ENCODE results near the gene SLC5A10. TPM values are rescaled to one million over a fixed set of nuclear protein-coding genes. Genes with fewer than 3 reads are reported as not detected.
"Not testable (repeated sequence)": the region's sequence is repeated elsewhere in the genome, so short reads cannot be mapped to it uniquely, and the experiment has no call there.

SLC5A10 gene
- 0.95 TPM for polyA plus RNA-seq (2012; ENCODE audit: missing spikeins)

DNA sequence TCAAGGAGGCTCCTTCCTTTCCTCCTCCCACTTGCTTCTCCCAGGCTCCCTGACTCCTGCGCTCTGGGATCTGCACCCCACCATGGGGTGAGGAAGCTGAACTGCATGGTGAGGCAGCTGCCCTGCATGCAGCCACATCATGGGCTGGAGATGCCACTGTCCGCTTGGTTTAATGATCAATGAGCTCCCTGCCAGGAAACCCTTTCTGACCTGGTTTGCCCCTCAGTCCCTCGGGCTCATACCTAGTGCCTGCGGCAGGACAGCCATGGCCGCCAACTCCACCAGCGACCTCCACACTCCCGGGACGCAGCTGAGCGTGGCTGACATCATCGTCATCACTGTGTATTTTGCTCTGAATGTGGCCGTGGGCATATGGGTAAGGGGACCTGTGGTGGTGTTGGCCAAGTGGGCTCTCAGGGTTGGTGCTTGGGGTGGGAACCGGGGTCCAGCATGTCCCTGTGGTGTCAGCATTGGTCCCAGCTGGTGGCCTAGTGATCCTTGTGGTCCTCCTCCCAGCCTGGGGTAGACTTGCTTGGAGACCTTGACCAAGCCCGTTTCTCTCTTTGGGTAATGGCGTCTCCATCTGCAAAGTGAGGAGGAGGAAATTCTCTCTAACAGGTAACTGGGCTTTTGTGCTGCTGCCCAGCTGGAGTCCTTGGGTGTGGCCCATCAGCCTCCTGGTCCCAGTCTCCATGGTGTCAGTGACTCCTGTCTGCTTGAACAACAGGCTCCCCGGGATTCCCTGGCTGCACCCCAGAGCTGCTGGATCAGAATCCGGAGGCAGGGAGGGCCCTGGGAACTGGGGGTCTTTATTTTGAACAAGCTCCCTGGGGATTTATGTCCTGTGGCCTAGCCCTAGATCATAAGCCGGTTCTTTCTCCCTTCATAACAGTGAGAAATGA, at the start of gene SLC5A10:
Gene SLC5A10 (plus strand): TSS at position 225 of the 902 bp plus-strand sequence. CDS start 41 bp downstream, at position 266.
- no peak for FAIRE-seq
- peak; percentile 1 for DNase-seq (ENCODE audit: insufficient read length)
- no peak for TF ChIP-seq POLR2AphosphoS5 (IDR thresholded peaks at IDR 0.05; ENCODE audit: low read depth, low read length)
- no peak for TF ChIP-seq POLR2A (IDR thresholded peaks at IDR 0.05; ENCODE audit: low read depth, low read length)
- no peak for TF ChIP-seq TAF1 (IDR thresholded peaks at IDR 0.05; ENCODE audit: borderline replicate concordance, low read depth, low read length)

DNA sequence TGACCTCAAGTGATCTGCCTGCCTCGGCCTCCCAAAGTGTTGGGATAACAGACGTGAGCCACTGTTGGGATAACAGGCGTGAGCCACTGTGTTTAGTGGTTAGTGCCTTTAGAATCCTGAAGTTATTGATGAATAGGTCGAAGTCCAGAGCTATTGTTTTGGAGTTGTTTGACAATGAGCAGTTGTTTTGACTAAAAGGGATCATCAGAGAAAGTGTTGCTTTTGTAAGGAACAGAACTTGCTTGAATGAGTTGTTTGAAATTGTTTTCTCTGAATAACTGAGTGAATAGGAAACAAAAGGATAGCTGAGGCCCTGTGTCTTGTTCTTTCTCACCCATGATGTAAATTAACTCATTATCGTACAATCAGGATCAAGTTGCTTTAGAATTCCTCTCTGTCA, 47.5 kb upstream of the SLC5A10 start:
- FAIRE-seq (no peak), DNase-seq (ENCODE audit: insufficient read length) (no peak)
- TF ChIP-seq TAF1 (IDR thresholded peaks at IDR 0.05; ENCODE audit: borderline replicate concordance, low read depth, low read length): no peak
- no peak for TF ChIP-seq POLR2AphosphoS5 (IDR thresholded peaks at IDR 0.05; ENCODE audit: low read depth, low read length)
- TF ChIP-seq POLR2A (IDR thresholded peaks at IDR 0.05; ENCODE audit: low read depth, low read length): no peak

DNA sequence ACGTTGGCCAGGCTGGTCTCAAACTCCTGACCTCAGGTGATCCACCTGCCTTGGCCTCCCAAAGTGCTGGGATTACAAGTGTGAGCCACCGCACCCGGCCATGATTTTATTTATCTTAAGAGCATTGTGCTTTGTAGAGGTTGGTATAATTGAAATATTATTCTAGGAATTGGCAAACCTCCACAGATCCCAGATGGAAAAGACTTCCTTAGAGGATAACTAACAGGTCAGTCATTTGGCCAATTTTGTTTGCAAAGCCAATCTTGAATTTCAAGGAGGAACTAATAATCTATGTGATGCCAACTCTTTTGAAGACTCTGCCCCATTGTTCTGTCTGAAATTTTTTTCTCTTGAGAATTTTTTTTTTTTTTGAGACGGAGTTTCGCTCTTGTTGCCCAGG, 46.7 kb upstream of the SLC5A10 start:
- no peak for DNase-seq (ENCODE audit: insufficient read length)
- FAIRE-seq: no peak
- TF ChIP-seq TAF1 (IDR thresholded peaks at IDR 0.05; ENCODE audit: borderline replicate concordance, low read depth, low read length) (no peak), POLR2A (IDR thresholded peaks at IDR 0.05; ENCODE audit: low read depth, low read length) (no peak), POLR2AphosphoS5 (IDR thresholded peaks at IDR 0.05; ENCODE audit: low read depth, low read length) (no peak)

DNA sequence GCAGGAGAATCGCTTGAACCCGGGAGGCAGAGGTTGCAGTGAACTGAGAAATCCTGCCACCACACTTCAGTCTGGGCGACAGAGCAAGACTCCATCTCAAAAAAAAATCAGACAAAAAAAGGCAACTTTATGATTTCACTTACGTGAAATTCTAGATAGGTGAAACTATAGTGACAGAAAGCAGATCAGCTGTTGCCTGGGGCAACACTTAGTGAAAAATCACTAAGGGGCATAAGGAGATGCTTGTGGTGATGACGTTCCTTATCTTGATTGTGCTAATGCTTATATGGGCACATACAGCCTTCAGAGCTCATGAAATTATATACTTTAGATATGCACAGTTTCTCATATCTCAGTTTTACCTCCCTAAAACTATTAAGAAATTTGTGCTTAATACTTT, 41.6 kb upstream of the SLC5A10 start:
- no peak for TF ChIP-seq POLR2AphosphoS5 (IDR thresholded peaks at IDR 0.05; ENCODE audit: low read depth, low read length)
- TF ChIP-seq TAF1 (IDR thresholded peaks at IDR 0.05; ENCODE audit: borderline replicate concordance, low read depth, low read length): no peak
- no peak for TF ChIP-seq POLR2A (IDR thresholded peaks at IDR 0.05; ENCODE audit: low read depth, low read length)
- FAIRE-seq: no peak

DNA sequence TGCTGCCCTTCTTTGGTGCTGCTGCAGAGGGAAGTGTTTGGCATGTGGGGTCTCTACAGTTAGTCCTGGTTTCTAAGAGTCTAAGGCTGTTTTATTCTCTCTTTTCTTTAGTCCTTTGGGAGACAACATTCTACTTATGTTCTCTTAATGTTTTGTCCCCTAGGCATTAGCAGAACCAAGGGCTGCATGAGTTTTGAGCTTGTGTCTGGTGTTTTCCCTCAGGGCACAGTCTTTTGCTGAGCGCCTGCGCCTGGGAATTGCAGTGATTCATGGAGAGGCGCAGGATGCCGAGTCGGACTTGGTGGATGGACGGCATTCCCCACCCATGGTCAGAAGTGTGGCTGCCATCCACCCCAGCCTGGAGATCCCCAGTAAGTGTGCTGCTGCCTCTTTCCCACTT, 41.1 kb upstream of the SLC5A10 start:
- FAIRE-seq: no peak
- TF ChIP-seq POLR2A (IDR thresholded peaks at IDR 0.05; ENCODE audit: low read depth, low read length) (no peak), POLR2AphosphoS5 (IDR thresholded peaks at IDR 0.05; ENCODE audit: low read depth, low read length) (no peak), TAF1 (IDR thresholded peaks at IDR 0.05; ENCODE audit: borderline replicate concordance, low read depth, low read length) (no peak)
- no peak for DNase-seq (ENCODE audit: insufficient read length)

More for the DNA sequence above, 41.6 kb upstream of the SLC5A10 start:
- DNase-seq (ENCODE audit: insufficient read length): no peak

DNA sequence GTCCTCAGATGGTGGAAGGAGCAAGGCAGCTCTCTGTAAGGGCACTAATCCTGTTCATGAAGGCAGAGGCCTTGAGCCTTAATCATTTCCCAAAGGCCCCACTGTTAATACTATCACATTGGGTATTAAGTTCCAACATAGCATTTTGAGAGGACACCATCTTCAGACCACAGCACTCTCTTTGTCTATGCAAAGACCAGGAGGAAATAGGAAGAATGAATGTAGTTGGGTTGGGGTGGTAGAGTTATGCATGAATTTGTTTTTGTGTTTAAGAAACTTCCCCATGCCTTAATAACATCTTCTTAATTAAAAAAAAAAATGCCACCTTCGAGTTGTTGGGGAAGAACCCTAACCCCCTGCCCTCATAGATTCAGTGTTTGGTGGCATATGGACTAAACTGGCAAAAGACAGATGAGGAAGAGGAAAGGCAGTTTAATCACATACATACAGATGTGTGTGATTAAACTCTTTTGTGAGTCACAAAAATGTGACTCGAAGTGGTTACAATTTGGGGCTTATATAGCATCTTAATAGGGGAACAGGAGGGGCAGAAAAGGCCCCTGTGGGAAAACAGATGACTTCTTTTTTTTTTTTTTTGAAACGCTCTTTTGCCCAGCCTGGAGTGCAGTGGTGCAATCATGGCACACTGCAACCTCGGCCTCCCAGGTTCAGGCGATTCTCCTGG, 35.0 kb upstream of the SLC5A10 start:
- FAIRE-seq: no peak
- DNase-seq (ENCODE audit: insufficient read length): no peak
- TF ChIP-seq POLR2AphosphoS5 (IDR thresholded peaks at IDR 0.05; ENCODE audit: low read depth, low read length) (no peak), TAF1 (IDR thresholded peaks at IDR 0.05; ENCODE audit: borderline replicate concordance, low read depth, low read length) (no peak), POLR2A (IDR thresholded peaks at IDR 0.05; ENCODE audit: low read depth, low read length) (no peak)

DNA sequence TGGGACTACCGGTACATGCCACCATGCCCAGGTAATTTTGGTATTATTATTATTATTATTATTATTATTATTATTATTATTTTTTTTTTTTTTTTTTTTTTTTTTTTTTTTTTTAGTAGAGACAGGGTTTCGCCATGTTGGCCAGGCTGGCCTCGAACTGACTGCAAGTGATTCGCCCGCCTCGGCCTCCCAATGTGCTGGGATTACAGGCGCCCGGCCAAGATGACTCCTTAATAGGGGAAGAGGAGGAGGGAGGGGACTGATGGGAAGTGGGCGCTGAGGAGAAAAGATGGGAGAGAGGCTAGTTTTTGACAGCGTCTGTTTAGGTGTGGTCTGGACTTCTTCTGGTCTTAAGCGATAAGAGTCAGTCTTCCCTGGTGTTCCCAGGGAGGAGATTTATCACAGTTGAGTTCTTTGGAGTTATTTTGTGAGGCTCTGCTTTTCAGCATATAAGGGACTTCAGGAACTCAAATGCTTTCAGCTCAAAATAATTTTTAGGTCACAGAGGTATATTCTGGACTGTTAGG, 34.4 kb upstream of the SLC5A10 start:
- TF ChIP-seq POLR2A (IDR thresholded peaks at IDR 0.05; ENCODE audit: low read depth, low read length) (no peak), TAF1 (IDR thresholded peaks at IDR 0.05; ENCODE audit: borderline replicate concordance, low read depth, low read length) (no peak), POLR2AphosphoS5 (IDR thresholded peaks at IDR 0.05; ENCODE audit: low read depth, low read length) (no peak)
- FAIRE-seq (no peak), DNase-seq (ENCODE audit: insufficient read length) (no peak)

DNA sequence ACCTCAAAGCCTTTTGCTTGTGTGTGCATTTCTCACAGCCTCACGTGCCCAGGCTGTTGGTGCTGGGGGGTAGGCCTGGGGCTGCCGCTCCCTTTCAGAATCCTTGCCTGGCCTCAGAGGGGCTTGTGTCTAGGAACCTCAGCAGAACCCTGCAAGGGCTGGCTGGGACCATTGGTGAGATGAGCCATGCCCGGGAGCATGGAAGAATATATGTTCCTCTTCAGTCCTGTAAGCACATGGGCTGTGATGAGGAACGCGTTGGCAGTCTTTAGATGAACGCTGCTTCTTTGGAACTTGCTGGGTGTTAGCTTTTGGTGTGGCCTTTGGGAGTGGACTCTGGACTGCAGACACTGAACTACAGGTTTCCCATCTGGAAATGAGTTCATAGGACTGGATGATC, 32.0 kb upstream of the SLC5A10 start:
- no peak for DNase-seq (ENCODE audit: insufficient read length)
- TF ChIP-seq POLR2AphosphoS5 (IDR thresholded peaks at IDR 0.05; ENCODE audit: low read depth, low read length) (no peak), TAF1 (IDR thresholded peaks at IDR 0.05; ENCODE audit: borderline replicate concordance, low read depth, low read length) (no peak), POLR2A (IDR thresholded peaks at IDR 0.05; ENCODE audit: low read depth, low read length) (no peak)
- FAIRE-seq: peak; percentile 48

DNA sequence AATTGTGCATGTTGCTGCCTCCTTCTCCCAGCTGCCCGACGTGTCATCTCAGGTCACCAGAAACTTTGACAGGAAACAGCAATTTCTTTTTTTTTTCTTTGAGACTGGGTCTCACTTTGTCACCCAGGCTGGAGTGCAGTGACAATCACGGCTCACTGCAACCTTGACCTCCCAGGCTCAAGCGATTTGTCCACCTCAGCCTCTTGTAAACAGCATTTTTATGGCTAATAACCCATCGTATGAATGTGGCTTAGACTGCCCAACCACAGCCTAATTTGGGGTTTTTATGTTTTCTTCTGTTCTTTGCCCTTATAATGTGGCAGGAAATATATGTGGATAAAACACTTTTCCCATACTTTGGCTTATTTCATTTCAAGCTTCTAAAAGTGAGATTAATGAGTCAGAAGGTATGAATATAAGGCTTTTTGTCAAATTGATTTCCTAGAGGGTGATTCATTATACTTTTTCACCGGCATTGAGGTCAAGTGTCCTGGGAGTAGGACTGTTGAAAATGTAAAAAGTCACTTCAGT, 31.0 kb upstream of the SLC5A10 start:
- FAIRE-seq (no peak), DNase-seq (ENCODE audit: insufficient read length) (no peak)
- no peak for TF ChIP-seq POLR2AphosphoS5 (IDR thresholded peaks at IDR 0.05; ENCODE audit: low read depth, low read length)
- no peak for TF ChIP-seq TAF1 (IDR thresholded peaks at IDR 0.05; ENCODE audit: borderline replicate concordance, low read depth, low read length)
- TF ChIP-seq POLR2A (IDR thresholded peaks at IDR 0.05; ENCODE audit: low read depth, low read length): peak; percentile 56; the same call in 1 of the 2 replicates

DNA sequence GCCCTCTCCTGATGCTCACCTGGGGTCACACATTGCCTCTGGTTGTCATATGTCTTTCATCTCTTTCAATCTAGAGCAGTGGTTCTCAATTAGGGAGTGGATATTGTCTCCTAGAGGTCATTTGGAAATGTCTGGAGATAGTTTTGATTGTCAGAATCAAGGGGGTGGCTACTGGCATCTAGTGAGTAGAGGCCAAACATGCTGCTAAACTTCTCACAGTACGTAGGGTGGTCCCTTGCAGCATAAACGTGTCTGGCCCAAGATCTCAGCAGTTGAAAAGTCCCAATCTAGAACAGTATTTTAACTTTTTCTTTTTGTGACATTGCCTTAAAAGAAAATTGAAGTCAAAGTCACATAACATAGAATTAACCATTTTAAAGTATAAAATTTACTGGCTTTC, 30.5 kb upstream of the SLC5A10 start:
- FAIRE-seq (no peak), DNase-seq (ENCODE audit: insufficient read length) (no peak)
- no peak for TF ChIP-seq TAF1 (IDR thresholded peaks at IDR 0.05; ENCODE audit: borderline replicate concordance, low read depth, low read length)
- TF ChIP-seq POLR2A (IDR thresholded peaks at IDR 0.05; ENCODE audit: low read depth, low read length): no peak
- TF ChIP-seq POLR2AphosphoS5 (IDR thresholded peaks at IDR 0.05; ENCODE audit: low read depth, low read length): no peak

DNA sequence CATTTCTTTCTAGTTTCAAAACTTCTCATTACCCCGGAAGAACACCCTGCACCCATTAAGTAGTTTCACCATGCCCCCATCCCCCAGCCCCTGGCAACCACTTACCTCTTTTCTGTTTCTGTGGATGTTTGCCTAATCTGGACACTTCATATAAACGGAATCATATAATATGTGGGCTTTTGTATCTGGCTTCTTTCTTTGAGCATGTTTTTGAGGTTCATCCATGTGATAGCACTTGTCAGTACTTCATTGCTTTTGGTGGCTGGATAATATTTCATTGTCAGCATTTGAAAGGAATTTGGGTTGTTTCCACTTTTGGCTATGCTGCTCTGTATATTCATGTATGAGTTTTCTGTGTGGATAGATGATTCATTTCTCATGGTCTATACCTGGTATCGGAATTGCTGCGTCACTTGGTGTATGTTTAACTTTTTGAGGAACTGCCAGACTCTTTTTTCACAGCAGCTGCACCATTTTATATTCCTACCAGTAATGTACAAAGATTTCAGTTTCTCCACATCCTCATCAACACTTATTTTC, 30.0 kb upstream of the SLC5A10 start:
- TF ChIP-seq POLR2AphosphoS5 (IDR thresholded peaks at IDR 0.05; ENCODE audit: low read depth, low read length): no peak
- FAIRE-seq (peak; percentile 92), DNase-seq (ENCODE audit: insufficient read length) (no peak)

DNA sequence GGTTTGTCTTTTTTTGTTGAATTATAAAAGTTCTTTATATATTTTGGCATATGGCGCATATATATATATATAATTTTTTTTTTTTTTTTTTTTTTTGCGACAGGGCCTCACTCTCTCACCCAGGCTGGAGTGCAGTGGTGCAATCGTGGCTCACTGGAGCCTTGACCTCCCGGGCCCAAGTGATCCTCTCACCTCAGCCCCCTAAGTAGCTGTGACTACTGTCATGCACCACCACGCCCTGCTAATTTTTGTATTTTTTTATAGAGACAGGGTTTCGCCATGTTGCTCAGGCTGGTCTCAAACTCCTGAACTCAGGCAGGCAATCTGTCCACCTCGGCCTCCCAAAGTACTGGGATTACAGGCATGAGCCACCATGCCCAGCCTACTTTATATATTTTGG, 29.4 kb upstream of the SLC5A10 start:
- not testable (repeated sequence) for DNase-seq (ENCODE audit: insufficient read length); FAIRE-seq
